Kidney glomerular epithelial cell (primary cell): ENCODE results near the gene TRMU.

Source experiments
- DNase-seq: peaks from one replicate; lab custom pipeline; 2025; lab: John Stamatoyannopoulos, UW

TRMU gene

GRCh38 chr22:46369716-46370583 is 34.4 kb downstream of the TRMU start:
- no peak for DNase-seq

GRCh38 chr22:46370584-46371291 is 35.2 kb downstream of the TRMU start:
- DNase-seq: no peak

GRCh38 chr22:46371623-46372226 is 36.2 kb downstream of the TRMU start:
- no peak for DNase-seq

GRCh38 chr22:46372686-46373085 is 37.2 kb downstream of the TRMU start:
- no peak for DNase-seq

- no peak for DNase-seq
Observed at GRCh38 chr22:46373159-46373558, 37.6 kb downstream of the TRMU start.

GRCh38 chr22:46373921-46374662 is 38.6 kb downstream of the TRMU start:
- peak; percentile 82 for DNase-seq

GRCh38 chr22:46374663-46375474 is 39.4 kb downstream of the TRMU start:
- DNase-seq: no peak

- DNase-seq: no peak
Observed at GRCh38 chr22:46376111-46376510, 40.6 kb downstream of the TRMU start.

- DNase-seq: no peak
Observed at GRCh38 chr22:46376908-46377524, 41.5 kb downstream of the TRMU start.

GRCh38 chr22:46377525-46378425 is 42.3 kb downstream of the TRMU start:
- DNase-seq: peak; percentile 56

- DNase-seq: no peak
Observed at GRCh38 chr22:46378426-46379065, 43.0 kb downstream of the TRMU start.

- DNase-seq: peak; percentile 84
Observed at GRCh38 chr22:46379066-46379930, 43.8 kb downstream of the TRMU start.

- DNase-seq: no peak
Observed at GRCh38 chr22:46380069-46380468, 44.6 kb downstream of the TRMU start.

- DNase-seq: no peak
Observed at GRCh38 chr22:46380581-46380980, 45.1 kb downstream of the TRMU start.

- DNase-seq: no peak
Observed at GRCh38 chr22:46381142-46381541, 45.6 kb downstream of the TRMU start.

GRCh38 chr22:46381731-46382130 is 46.2 kb downstream of the TRMU start:
- no peak for DNase-seq

GRCh38 chr22:46382524-46382923 is 47.0 kb downstream of the TRMU start:
- DNase-seq: no peak

GRCh38 chr22:46386312-46386711 is 50.8 kb downstream of the TRMU start:
- DNase-seq: no peak
